Measurements from ENCODE around the gene ERMARD. TPM values are rescaled to one million over a fixed set of nuclear protein-coding genes. Genes with fewer than 3 reads are reported as not detected.

Gene ERMARD
- total RNA-seq, 1 donor from 2014 or later: 26.3 TPM

- Mint-ChIP-seq H3K4me1 (peaks cover 28% of the 10 kb centered on the region), H3K9me3 (no peaks in the 10 kb centered on the region), H3K27me3 (ENCODE audit: low read depth) (no peaks in the 10 kb centered on the region), H3K27ac (ENCODE audit: unreplicated experiment) (no peak overlapping the region), H3K4me3 (no peak overlapping the region), H3K36me3 (ENCODE audit: low read depth) (no peaks in the 10 kb centered on the region)
- DNase-seq (ENCODE audit: low read depth, low spot score): no peak
- no peak for TF ChIP-seq CTCF (conservative IDR thresholded peaks at IDR 0.05)
Measured at GRCh38 chr6:169793408-169793807, 42.0 kb downstream of the ERMARD start.

- Mint-ChIP-seq H3K27me3 (ENCODE audit: low read depth) (no peaks in the 10 kb centered on the region), H3K4me1 (peaks cover 29% of the 10 kb centered on the region), H3K4me3 (no peak overlapping the region), H3K27ac (ENCODE audit: unreplicated experiment) (no peak overlapping the region), H3K36me3 (ENCODE audit: low read depth) (no peaks in the 10 kb centered on the region), H3K9me3 (no peaks in the 10 kb centered on the region)
- no peak for TF ChIP-seq CTCF (conservative IDR thresholded peaks at IDR 0.05)
- no peak for DNase-seq (ENCODE audit: low read depth, low spot score)
Measured at GRCh38 chr6:169794317-169795055, 43.1 kb downstream of the ERMARD start.

- DNase-seq (ENCODE audit: low read depth, low spot score): no peak
- no peaks in the 10 kb centered on the region for H3K27me3 Mint-ChIP-seq (ENCODE audit: low read depth)
- no peak for TF ChIP-seq CTCF (conservative IDR thresholded peaks at IDR 0.05)
- H3K4me1 Mint-ChIP-seq: peaks cover 28% of the 10 kb centered on the region
- H3K27ac Mint-ChIP-seq (ENCODE audit: unreplicated experiment): no peak overlapping the region
- no peaks in the 10 kb centered on the region for H3K36me3 Mint-ChIP-seq (ENCODE audit: low read depth)
- H3K4me3 Mint-ChIP-seq: no peak overlapping the region
- H3K9me3 Mint-ChIP-seq: no peaks in the 10 kb centered on the region
Measured at GRCh38 chr6:169795196-169795595, 43.8 kb downstream of the ERMARD start.

GRCh38 chr6:169798764-169799473 is 47.5 kb downstream of the ERMARD start:
- no peaks in the 10 kb centered on the region for H3K36me3 Mint-ChIP-seq (ENCODE audit: low read depth)
- peaks cover 3% of the 10 kb centered on the region for H3K27me3 Mint-ChIP-seq (ENCODE audit: low read depth)
- DNase-seq (ENCODE audit: low read depth, low spot score): no peak
- H3K27ac Mint-ChIP-seq (ENCODE audit: unreplicated experiment): peak overlapping the region; percentile 44
- TF ChIP-seq CTCF (conservative IDR thresholded peaks at IDR 0.05): no peak
- H3K4me1 Mint-ChIP-seq: peaks cover 20% of the 10 kb centered on the region
- H3K4me3 Mint-ChIP-seq: no peak overlapping the region
- H3K9me3 Mint-ChIP-seq: no peaks in the 10 kb centered on the region

- Mint-ChIP-seq H3K27me3 (ENCODE audit: low read depth) (peaks cover 9% of the 10 kb centered on the region), H3K4me3 (no peak overlapping the region), H3K36me3 (ENCODE audit: low read depth) (no peaks in the 10 kb centered on the region), H3K9me3 (no peaks in the 10 kb centered on the region), H3K4me1 (peaks cover 20% of the 10 kb centered on the region), H3K27ac (ENCODE audit: unreplicated experiment) (peak overlapping the region; percentile 44)
- TF ChIP-seq CTCF (conservative IDR thresholded peaks at IDR 0.05): no peak
- DNase-seq (ENCODE audit: low read depth, low spot score): no peak
Measured at GRCh38 chr6:169799474-169799926, 48.1 kb downstream of the ERMARD start.
